HG03025 (cell line): ENCODE measurements around the gene CCL8.

Source experiments
- ATAC-seq: cut with Tn5 transposase; IDR thresholded peaks from one replicate; pipeline ENCODE4 v1.9.1; 2021; ENCODE audit warnings: mild to moderate bottlenecking, moderate library complexity; ENCODE audit not compliant: unreplicated experiment, low FRiP score

The CCL8 gene

DNA sequence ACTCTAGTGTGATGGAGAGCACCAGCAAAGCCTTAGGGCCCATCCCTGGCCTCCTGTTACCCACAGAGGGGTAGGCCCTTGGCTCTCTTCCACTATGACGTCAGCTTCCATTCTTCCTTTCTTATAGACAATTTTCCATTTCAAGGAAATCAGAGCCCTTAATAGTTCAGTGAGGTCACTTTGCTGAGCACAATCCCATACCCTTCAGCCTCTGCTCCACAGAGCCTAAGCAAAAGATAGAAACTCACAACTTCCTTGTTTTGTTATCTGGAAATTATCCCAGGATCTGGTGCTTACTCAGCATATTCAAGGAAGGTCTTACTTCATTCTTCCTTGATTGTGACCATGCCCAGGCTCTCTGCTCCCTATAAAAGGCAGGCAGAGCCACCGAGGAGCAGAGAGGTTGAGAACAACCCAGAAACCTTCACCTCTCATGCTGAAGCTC lies at the start of gene CCL8:
Gene CCL8 (plus strand): TSS at position 397 of the 445 bp plus-strand sequence. CDS start 67 bp downstream, outside the sequence.
- ATAC-seq = no peak

GRCh38 chr17:34269969-34270368 lies 49.3 kb upstream of the CCL8 start, which contains the start of gene CCL7:
CCL7 (plus strand) TSS chr17:34270221; CDS start chr17:34270291, 70 bp downstream.
- no peak for ATAC-seq

- ATAC-seq = no peak
Measured at GRCh38 chr17:34275881-34276280, 43.4 kb upstream of the CCL8 start.

DNA sequence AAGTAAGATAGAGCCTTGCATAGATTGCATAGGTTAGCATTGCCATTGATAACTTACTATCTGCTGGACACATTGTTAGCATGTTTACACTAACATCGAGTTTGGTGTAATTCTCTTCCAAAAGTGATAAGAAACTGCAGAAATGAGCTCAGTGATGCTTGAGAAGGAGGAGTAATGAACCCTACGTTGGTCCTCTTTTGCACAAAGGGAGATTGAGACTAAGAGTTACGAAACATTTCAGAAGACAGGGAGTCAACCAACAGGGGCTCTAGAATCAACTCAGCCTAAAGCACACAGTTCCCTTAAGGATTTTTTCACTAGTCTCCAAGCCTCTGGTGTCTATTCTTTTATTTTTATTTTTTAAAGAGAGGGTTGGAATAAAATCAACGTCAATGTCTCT lies 42.4 kb upstream of the CCL8 start:
- ATAC-seq = no peak

GRCh38 chr17:34283571-34283970 lies 35.7 kb upstream of the CCL8 start:
- no peak for ATAC-seq

DNA sequence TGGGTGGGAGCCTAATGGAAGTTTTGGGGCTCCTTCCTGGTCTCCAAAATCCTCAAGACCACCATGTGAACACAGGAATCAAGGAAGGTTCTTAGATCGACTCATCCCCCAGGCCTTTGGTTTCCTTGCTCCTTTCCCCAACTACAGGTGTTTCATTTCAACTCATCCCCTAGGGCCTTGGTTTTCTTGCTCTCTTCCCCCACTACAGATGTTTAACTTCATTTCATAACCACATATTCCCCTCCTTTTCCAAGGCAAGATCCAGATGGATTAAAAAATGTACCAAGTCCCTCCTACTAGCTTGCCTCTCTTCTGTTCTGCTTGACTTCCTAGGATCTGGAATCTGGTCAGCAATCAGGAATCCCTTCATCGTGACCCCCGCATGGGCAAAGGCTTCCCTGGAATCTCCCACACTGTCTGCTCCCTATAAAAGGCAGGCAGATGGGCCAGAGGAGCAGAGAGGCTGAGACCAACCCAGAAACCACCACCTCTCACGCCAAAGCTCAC lies 33.9 kb upstream of the CCL8 start, which contains the start of gene CCL11:
Gene CCL11 (plus strand): TSS at position 457 of the 507 bp plus-strand sequence. CDS start 67 bp downstream, outside the sequence.
- ATAC-seq = no peak

DNA sequence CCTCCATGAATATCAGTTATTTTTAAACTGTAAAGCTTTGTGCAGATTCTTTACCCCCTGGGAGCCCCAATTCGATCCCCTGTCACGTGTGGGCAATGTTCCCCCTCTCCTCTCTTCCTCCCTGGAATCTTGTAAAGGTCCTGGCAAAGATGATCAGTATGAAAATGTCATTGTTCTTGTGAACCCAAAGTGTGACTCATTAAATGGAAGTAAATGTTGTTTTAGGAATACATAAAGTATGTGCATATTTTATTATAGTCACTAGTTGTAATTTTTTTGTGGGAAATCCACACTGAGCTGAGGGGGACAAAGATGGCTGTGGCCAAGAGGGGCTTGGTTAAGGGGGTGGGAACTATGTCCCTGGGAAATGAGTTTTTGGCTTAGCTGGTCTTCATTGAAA lies 31.4 kb upstream of the CCL8 start:
- ATAC-seq = no peak

- no peak for ATAC-seq
Measured at GRCh38 chr17:34290586-34290985, 28.6 kb upstream of the CCL8 start.

GRCh38 chr17:34291721-34292348 lies 27.4 kb upstream of the CCL8 start:
- ATAC-seq = no peak

- no peak for ATAC-seq
Measured at GRCh38 chr17:34299027-34299426, 20.2 kb upstream of the CCL8 start.

DNA sequence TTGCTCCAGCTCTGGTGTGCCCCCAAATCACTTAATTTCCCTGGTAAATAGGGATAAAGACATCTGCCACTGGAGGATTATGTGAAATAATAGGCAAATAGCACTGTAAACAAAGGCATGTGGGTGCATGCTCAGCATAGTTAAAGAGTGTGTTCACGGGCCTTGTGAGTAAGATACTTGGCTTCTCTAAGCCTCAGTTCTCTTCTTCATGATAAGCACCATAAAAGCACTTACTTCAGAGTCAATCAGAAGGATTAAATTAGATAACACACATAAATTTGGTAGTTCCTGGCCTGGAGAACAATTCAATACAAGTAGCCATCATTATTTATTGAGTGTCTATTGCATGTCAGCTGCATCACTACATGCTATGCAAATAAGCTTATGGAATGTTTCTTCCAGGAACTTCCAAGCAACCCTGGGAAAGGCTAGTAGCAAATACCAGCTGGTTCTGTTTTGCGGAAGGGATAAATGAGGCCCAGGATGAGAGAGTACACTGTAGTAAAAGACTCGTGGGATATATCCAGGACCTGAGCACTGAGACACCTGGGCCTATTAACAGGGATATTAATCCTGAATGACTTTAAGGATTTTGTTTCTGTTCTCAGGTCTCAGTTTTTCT lies 19.2 kb upstream of the CCL8 start:
- no peak for ATAC-seq

DNA sequence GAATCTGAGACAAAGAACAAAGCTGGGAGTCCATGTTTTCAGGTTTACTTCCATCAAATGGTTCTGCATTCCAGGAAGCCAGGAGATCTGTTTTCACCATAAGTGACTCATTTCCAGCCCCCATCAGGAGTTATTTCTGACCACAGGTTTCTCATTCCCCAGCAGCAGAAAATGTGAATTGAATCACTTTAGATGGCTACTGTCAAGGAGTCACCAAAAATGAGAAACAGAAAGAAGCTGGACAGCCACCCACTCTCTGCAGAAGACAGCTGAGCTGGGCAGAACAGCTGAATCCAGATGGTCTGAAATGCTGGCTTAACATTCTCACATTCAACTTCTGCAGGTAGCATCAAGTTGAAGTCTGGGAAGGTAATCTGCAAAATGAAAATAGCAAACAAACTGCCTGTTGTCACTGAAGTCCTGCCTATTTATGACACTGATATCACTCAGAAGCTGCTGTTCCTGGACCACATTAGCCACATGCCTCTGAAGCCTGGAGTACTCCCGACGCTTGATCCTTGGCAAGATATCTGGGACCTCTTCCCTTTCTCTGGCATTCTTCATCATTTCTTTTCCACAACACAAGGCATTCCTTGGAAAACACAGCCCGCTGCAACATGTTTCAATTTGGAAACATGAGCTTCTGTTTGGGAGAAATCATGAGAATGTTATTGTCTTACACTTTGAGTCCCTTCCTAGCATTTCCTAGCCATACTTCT lies 18.4 kb upstream of the CCL8 start:
- no peak for ATAC-seq

- ATAC-seq = no peak
Measured at GRCh38 chr17:34301986-34302385, 17.2 kb upstream of the CCL8 start.

DNA sequence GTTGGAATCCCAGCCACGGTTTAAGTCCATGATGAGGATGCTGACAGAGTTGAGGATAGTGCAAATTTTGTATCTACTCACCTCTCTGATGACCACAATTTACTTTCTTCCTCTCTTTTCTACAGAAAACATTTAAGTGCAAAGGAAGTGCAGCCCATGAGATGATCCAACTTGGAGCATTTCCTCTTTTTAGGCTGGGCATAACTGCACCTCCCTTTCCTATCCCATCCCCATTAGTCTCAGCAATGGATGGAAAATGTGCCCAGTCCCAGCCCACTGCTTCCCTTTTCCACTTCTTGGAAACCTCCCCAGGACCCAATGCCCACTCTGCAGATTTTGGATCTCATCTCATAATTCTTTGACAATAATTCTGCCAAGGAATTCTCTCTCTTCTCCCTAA lies 16.6 kb upstream of the CCL8 start:
- ATAC-seq = no peak

DNA sequence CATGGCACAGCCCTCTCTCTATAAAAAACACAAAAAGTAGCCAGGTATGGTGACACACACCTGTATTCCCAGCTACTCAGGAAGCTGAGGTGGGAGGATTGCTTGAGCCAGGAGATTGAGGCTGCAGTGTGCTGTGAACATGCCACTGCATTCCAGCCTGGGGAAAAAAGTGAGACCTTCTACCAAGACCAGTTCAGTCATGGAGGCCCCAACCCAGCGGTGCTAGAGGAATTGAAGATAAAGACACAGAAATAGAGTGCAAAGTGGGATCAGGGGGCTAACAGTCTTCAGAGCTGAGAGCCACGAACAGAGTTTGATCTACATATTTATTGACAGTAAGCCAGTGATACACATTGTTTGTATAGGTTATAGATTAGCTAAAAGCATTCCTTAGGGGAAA lies 15.6 kb upstream of the CCL8 start:
- ATAC-seq = no peak

- ATAC-seq = no peak
Measured at GRCh38 chr17:34305061-34305460, 14.2 kb upstream of the CCL8 start.

- no peak for ATAC-seq
Measured at GRCh38 chr17:34305606-34306005, 13.6 kb upstream of the CCL8 start.

- no peak for ATAC-seq
Measured at GRCh38 chr17:34306466-34306865, 12.8 kb upstream of the CCL8 start.

- ATAC-seq = no peak
Measured at GRCh38 chr17:34307110-34307509, 12.1 kb upstream of the CCL8 start.

DNA sequence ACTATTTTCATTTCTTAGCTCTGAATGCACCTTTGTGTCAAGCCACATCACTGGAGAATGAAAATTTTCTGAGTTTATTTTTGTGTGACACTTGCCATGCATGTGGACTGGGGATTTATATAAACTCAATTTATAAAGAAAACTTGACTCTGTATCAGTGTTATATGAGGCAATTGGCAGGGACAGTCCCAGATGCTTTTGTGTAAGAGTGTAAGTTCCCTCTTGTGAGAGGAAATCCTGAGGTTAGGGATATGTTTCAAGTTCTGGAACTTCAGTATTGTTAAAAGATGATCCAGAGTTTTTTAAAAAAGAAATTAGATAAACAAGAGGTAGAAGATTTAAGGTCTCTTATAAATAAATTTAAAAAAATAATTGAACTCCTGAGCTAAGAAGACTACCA lies 10.9 kb upstream of the CCL8 start:
- no peak for ATAC-seq

DNA sequence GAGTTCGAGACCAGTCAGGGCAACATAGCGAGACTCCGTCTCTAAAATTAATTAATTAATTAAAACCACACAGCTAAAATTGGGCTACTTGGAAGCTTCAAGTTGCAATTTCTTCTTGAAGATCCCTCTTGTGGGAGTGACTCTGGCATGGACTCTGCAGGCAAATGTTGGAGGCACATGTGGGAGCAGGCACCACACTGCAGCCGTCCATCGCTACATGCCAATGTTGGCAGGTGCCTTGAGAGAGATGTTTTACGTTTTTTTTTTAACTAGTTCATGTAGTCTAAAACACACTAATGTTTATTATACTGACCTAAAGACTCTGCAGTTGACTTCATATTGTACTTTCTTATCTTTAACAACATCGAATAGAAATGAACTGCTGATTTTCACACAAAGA lies 7.9 kb upstream of the CCL8 start:
- ATAC-seq = no peak
